Bone marrow (tissue), 2 donors: ENCODE measurements around the gene ICAM2.
A peak's percentile ranks its signal among the peaks of the same experiment; 100 is the strongest.
"Not testable (repeated sequence)": the region's sequence is repeated elsewhere in the genome, so short reads cannot be mapped to it uniquely, and the experiment has no call there.

Experiments used
- DNase-seq, 2 donors: peaks; one replicate each; lab custom pipeline; 2025; lab: John Stamatoyannopoulos, UW

The ICAM2 gene

GRCh38 chr17:64009571-64010402, 10.6 kb downstream of the ICAM2 start:
- no peak for DNase-seq

GRCh38 chr17:64008830-64009229, 11.6 kb downstream of the ICAM2 start:
- no peak for DNase-seq

GRCh38 chr17:64008346-64008745, 12.1 kb downstream of the ICAM2 start:
- no peak for DNase-seq

GRCh38 chr17:64007838-64008282, 12.6 kb downstream of the ICAM2 start:
- no peak for DNase-seq

- not testable (repeated sequence) for DNase-seq
Measured at GRCh38 chr17:64007089-64007837, 13.2 kb downstream of the ICAM2 start.

DNA sequence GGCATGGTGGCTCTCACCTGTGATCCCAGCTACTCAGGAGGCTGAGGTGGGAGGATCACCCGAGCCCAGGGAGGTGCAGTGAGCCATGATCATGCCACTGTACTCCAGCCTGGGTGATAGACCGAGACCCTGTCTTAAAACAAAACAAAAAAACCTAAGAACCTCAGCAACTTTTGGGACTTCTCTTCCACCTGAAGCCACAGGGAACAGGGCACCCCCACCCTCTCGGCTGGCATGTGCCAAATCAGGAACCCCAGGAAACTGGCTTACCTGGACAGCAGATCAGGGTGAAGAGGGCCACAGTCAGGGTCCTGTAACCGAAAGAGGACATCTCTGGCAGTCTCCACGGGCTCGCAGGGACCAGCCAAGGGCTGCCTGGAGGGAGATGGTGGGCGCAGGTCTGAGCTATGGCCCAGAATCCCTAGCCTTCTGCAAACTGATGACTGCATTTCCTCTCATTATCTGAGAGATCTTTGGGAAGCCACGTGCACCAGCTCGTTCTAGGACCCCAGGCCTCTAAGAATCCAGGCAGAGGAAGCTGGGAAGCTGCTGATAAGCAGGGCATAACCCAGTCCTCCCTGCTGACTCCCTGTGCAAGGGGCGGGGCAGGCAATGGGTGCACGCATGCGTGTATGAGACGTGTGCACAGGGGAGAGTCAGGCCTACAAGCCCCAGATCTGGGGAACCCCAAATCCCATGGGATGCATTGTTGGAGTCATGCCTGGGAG, 13.9 kb downstream of the ICAM2 start:
- no peak for DNase-seq

- DNase-seq, result no peak
Measured at GRCh38 chr17:64005734-64006167, 14.7 kb downstream of the ICAM2 start.

GRCh38 chr17:64004903-64005733, 15.3 kb downstream of the ICAM2 start:
- no peak for DNase-seq

DNA sequence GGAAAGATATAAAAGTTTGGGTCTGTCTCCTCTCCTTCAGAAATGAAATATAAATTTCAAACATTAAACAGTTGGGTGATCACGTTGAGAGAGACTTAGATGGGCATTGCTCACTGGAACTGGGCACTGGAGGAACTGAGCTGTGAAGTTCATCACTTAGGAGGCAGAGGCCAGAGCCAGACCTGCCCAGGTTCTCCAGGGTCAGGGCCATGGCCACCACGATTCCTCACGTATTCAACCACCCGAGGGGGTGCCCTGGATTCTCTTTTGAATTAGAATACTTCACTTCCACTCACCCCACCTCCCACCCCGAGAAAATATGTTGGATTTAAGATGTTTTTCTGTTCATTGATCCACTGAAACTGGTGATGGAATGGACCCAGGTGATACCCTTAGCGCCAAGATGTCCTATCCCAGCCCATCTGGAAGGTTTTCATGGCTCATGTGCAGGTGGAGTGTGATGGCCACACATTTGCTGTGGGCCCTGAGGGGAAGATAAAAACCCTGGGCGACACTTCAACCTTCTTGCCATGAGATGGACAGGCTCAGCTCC, 16.1 kb downstream of the ICAM2 start:
- no peak for DNase-seq

GRCh38 chr17:64003526-64004121, 16.8 kb downstream of the ICAM2 start:
- DNase-seq, result no peak

DNA sequence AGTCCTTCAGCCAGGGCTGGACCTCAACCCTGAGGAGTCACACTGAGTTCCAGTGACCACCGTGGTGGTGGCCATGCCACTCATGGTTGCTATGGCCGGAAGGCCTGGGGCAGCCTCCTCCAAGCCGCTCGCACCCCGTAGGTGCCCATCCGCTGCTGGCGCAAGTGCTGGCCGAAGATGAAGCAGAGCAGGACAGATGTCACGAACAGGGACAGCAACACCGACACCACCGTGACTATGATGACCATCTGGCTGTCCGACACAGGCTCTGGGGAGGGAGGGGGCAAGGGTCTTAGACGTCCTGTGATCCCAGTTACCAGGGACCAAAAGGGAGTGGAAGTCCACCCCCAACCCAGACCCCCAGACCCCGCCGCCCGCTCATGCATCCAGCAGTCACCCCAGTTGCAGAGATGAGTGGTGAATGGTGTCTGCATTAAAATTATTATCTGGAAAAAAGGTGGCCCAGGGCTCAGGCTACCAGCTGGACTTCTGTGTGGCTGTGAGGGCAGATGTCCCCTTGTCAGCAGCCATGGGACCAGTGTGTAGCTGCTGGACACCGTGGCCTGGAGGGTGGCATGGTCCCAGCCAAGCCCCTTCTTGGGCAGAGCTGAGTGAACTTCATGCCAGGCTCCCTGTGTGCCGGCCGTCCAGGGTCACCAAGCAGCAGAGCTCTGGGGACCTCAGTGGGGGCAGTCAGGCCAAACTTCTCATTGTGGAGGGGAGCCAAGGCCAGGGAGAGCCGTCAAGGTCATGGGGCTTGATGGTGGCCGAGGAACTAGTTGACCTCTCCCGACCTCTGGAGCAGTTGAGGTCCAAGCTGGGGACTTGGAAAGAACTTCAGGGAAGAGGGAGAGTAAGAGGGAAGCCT, 17.5 kb downstream of the ICAM2 start:
- no peak for DNase-seq

DNA sequence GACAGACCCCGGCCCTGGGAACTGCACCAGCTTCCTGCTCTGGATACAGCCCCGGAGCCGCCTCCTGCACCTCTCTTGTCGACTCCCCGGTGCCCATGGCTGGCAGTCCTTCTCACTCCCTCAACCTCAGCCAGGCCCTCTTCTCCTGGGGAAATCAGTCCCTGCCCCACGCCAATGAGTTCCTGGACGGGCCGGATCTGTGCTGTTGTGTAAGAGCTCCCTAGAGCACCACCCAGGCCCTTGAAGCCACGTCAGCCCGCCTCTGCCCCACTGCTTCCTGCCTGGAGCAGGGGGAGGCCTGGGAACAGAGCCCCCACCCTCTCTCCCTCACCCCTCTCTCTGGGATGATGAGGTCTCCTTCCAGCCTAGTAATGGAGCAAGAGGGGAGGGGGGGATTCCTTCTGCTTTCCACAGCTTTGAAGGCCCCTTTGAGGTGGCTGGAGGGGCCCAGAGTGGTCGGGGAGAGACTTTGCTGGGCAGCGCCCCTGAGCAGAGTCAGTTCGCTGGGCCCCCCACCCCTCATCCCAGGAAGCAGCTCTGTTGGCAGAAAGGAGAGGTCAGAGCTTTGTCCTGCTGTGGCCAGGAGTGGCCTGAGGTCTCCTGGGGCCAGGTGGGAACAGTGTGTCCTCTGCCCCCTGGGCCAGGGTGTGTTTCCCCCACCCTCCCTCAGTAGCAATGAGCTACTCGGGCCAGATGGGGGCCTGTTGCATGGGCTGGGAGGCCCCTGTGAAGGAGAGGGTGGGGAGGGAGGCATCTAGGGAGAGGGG, 18.5 kb downstream of the ICAM2 start:
- no peak for DNase-seq

GRCh38 chr17:64001091-64001579, 19.3 kb downstream of the ICAM2 start:
- no peak for DNase-seq

DNA sequence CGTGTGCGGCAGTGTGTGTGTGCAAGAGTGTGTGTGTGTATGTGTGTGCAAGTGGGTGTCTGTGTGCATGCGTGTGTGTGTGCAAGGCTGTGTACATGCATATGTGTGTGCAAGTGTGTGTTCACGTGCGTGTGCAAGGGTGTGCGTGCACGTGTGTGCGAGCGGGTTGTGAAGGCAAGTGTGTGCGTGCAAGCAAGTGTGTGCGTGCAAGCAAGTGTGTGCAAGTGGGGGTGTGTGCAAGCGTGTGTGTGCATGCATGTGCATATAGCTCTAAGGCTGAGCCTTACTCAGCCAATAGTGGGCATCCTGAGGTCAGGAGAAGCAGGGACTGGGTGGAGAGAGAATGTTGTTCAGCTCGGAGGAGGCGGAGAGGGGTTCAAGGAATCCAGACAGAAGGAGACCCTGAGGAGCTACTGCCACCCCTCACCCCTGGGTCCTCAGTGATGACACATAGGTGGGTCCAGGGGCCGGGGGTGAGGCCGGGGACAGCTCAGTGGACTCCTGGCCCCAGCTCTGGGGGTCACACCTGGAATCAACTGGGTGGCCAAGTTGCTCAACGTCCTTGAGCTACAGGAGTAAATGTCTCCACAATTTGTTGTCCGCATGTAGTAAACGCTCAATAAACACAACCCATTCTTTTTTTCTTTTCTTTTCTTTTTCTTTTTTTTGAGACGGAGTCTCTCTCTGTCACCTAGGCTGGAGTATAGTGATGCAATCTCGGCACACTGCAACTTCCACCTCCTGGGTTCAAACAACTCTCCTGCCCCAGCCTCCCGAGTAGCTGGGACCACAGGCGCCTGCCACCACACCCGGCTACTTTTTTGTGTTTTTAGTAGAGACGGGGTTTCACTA, 20.5 kb downstream of the ICAM2 start:
- DNase-seq, result no peak

- no peak for DNase-seq
Measured at GRCh38 chr17:63998721-63999679, 21.4 kb downstream of the ICAM2 start.

DNA sequence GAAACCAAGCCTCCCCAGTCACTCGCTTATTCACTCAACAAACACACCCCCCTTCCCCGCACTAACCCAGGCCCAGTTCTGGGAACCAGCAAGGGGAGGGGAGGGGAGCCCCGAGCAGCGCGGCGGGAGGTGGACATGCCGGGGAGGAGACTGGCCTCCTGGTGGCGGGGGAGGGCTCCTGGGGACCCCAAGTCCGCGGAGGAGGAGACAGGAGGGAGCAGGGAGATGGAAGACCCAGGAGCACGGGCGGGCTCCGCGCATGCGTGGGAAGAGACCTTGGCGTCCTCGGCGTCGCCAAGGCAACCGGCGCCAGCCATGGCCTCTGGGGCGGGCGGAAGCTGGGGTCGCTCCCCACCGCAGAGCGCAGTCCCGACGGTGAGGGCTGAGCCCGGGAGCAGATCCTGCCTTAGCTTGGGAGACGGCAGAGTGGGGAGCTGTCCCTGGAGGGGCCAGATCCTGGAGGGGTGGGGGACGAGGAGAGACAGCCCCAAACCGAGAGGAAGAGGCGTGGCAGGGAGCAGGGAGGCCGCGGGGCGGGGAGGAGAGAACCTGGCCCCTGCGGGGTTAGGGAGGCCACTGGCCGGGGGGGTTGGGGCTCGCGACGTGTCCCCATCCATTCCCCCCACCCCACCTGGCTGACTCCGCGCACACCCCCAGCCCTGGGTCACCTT, 22.2 kb downstream of the ICAM2 start, which contains the start of gene PRR29:
PRR29 (plus strand) TSS at position 302 of the 671 bp plus-strand sequence; CDS start at position 316, 14 bp downstream.
- DNase-seq, result peak; percentile 24 to 38
